ENCODE measurements around the gene AUP1. TPM values are rescaled to one million over a fixed set of nuclear protein-coding genes. Genes with fewer than 3 reads are reported as not detected.

AUP1 gene
- total RNA-seq, 2 donors from 2014 or later: 55.2 to 80.9 TPM

DNA sequence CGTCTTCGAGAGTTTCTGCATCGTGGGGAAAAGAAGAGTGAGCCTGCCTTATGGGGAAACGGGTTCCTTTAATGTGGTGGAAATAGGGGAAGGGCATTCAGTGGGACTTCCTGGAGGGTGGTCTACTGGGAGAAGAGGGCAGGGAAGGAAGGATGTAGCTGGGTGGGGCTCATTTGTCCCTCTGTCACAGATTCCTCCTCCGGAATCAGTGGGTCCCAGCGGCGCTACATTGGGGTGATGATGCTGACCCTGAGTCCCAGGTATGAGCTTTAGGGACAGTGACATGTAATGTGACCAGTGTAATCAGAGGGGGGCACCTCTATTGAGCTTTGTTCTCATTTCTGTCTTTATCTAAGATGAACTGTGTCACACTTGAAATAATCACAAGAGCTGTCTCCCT lies 2.2 kb upstream of the AUP1 start:
- Histone ChIP-seq H3K4me3 (no peak overlapping the region), H3K27ac (no peak overlapping the region), H3K27me3 (no peaks in the 10 kb centered on the region), H3K36me3 (peaks cover 30% of the 10 kb centered on the region), H3K9me3 (no peaks in the 10 kb centered on the region), H3K4me1 (peaks cover 0 to 30% of the 10 kb centered on the region in 2 donors)
- DNase-seq (ENCODE audit: low spot score): no peak
- TF ChIP-seq, protein P1, sequence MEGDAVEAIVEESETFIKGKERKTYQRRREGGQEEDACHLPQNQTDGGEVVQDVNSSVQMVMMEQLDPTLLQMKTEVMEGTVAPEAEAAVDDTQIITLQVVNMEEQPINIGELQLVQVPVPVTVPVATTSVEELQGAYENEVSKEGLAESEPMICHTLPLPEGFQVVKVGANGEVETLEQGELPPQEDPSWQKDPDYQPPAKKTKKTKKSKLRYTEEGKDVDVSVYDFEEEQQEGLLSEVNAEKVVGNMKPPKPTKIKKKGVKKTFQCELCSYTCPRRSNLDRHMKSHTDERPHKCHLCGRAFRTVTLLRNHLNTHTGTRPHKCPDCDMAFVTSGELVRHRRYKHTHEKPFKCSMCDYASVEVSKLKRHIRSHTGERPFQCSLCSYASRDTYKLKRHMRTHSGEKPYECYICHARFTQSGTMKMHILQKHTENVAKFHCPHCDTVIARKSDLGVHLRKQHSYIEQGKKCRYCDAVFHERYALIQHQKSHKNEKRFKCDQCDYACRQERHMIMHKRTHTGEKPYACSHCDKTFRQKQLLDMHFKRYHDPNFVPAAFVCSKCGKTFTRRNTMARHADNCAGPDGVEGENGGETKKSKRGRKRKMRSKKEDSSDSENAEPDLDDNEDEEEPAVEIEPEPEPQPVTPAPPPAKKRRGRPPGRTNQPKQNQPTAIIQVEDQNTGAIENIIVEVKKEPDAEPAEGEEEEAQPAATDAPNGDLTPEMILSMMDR (IDR thresholded peaks at IDR 0.05): no peak

DNA sequence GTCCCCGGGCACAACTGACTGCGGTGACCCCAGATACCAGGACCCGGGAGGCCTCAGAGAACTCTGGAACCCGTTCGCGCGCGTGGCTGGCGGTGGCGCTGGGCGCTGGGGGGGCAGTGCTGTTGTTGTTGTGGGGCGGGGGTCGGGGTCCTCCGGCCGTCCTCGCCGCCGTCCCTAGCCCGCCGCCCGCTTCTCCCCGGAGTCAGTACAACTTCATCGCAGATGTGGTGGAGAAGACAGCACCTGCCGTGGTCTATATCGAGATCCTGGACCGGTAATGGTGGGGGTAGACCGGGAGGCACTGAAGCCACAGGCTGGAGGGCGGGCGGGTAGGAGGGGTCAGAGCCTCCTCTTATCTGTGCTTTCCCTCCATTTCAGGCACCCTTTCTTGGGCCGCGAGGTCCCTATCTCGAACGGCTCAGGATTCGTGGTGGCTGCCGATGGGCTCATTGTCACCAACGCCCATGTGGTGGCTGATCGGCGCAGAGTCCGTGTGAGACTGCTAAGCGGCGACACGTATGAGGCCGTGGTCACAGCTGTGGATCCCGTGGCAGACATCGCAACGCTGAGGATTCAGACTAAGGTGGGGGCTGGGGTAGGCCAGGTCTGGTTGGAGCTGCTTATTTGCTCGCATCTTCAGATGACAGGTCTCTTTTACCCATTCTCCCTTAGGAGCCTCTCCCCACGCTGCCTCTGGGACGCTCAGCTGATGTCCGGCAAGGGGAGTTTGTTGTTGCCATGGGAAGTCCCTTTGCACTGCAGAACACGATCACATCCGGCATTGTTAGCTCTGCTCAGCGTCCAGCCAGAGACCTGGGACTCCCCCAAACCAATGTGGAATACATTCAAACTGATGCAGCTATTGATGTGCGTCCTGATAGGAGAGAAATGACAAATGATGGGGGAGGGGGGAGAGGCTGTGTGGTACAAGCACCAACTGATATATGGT lies 1.0 kb upstream of the AUP1 start:
- Histone ChIP-seq H3K9me3 (no peaks in the 10 kb centered on the region), H3K27me3 (no peaks in the 10 kb centered on the region), H3K4me1 (peaks cover 0 to 30% of the 10 kb centered on the region in 2 donors), H3K27ac (peak overlapping the region; percentile 78 to 87), H3K4me3 (peak overlapping the region; percentile 68 to 89), H3K36me3 (peaks cover 36% of the 10 kb centered on the region)
- no peak for DNase-seq (ENCODE audit: low spot score)
- TF ChIP-seq, protein P1 (IDR thresholded peaks at IDR 0.05): no peak

DNA sequence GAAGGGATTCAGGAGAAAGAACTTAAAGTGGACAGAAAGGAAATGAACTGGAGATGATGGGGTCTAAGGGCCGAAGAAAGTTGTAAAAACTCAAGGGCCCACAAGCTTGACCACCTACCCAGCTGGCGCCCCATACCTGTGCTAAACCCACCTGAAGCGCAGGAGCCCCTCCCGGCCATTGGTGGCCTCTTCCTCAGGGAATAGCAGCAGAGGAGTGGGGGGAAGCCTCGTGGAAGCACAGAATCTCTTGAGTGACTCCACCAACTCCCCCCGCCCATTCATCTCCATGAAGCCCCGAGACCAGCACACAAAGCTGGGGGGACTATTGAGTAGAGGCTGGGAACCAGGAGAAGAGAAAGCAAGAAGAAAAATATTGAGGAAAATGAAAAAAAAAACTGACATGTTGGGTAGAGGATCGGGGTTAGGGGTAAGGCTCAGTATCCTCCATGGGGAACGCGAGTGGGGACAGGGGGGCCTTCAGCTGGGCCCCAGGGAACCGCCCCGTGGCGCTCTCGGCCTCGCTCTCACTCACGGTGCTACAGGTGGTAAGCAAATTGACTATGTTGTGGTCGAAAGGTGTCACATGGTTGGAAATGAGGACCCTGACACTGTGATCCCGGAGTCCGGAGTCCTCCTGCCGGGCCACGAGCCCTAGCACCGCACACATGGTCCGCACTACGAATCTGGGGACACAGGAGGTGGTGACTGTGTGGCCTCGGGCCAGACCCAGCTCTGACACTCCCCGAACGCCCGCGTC lies 728 bp downstream of the AUP1 start:
- H3K4me3 ChIP-seq: peak overlapping the region; percentile 68 to 89
- peaks cover 36% of the 10 kb centered on the region for H3K36me3 ChIP-seq
- no peak for DNase-seq (ENCODE audit: low spot score)
- H3K4me1 ChIP-seq: peaks cover 0 to 30% of the 10 kb centered on the region in 2 donors
- no peaks in the 10 kb centered on the region for H3K9me3 ChIP-seq
- no peaks in the 10 kb centered on the region for H3K27me3 ChIP-seq
- H3K27ac ChIP-seq: peak overlapping the region; percentile 78 to 87
- TF ChIP-seq, protein P1 (IDR thresholded peaks at IDR 0.05): no peak

DNA sequence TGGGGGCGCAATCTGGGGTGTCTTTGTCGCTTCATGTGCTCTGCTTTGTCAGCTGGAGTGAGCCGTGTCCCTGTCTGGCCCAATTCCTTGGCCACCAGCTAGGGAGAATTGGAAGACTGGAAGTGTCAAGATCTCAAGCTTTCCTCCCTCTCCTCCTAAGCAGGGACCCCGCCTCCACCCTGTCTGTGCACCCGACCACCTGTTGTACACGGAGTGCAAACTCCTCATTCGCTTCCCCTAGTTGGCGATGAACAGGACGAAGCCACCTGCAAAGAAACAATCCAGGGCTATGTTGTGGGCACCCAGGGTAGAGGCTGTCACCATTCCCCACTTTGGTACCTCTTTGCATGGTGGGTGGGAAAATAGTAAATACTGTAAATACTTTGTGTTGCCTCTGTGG lies 1.8 kb downstream of the AUP1 start:
- Histone ChIP-seq H3K27ac (no peak overlapping the region), H3K36me3 (peaks cover 26% of the 10 kb centered on the region), H3K4me3 (no peak overlapping the region), H3K4me1 (peaks cover 0 to 30% of the 10 kb centered on the region in 2 donors), H3K27me3 (no peaks in the 10 kb centered on the region), H3K9me3 (no peaks in the 10 kb centered on the region)
- no peak for DNase-seq (ENCODE audit: low spot score)
- TF ChIP-seq, protein P1 (IDR thresholded peaks at IDR 0.05): no peak

DNA sequence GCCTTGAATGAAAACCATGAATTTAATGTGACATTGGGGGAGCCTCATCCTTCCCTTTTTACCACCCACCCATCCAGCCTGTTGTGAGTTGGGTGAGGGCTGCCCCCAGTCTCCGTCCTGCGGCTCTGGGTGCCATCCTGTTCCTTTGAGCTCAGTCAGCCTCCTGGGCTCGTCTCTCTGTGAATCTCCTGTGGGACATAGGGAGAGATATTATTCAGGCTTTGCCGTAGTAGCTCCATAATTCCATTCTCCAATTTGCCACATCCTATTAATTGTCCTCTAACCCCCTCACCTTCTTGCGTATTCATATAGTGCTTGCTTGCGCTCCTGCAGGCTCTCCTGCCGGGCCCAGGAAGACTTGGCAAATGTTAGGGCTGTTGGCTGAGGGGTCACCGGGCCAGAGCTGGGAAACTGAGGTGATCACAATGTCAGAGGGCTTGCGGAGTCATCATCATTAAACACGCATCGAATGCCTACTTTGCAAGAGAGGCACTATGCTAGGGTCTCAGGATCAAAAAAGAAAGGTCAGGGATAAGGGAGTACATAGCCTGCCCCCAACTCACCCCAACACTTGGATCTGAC lies 2.8 kb downstream of the AUP1 start:
- no peak for DNase-seq (ENCODE audit: low spot score)
- peaks cover 22% of the 10 kb centered on the region for H3K36me3 ChIP-seq
- no peaks in the 10 kb centered on the region for H3K9me3 ChIP-seq
- peaks cover 0 to 28% of the 10 kb centered on the region in 2 donors for H3K4me1 ChIP-seq
- no peak overlapping the region for H3K27ac ChIP-seq
- TF ChIP-seq, protein P1 (IDR thresholded peaks at IDR 0.05): no peak
- no peaks in the 10 kb centered on the region for H3K27me3 ChIP-seq
- H3K4me3 ChIP-seq: no peak overlapping the region
